Type B pancreatic cell (in vitro differentiated cells): ENCODE data around the gene KCNN3. TPM values are rescaled to one million over a fixed set of nuclear protein-coding genes. Genes with fewer than 3 reads are reported as not detected.

ENCODE experiments used
- DNase-seq: peaks from one replicate; pipeline ENCODE4 v3.0.0; 2021; ENCODE audit warnings: mixed read lengths; ENCODE audit not compliant: unreplicated experiment; ENCODE audit errors: extremely low spot score
- H3K27ac Mint-ChIP-seq: 2 replicates; pipeline ENCODE4 v1.8.0; 2021; ENCODE audit warnings: mild to moderate bottlenecking, mixed read lengths
- H3K27me3 Mint-ChIP-seq: 2 replicates; pipeline ENCODE4 v1.8.0; 2021; ENCODE audit warnings: mixed read lengths
- H3K36me3 Mint-ChIP-seq: 2 replicates; pipeline ENCODE4 v1.8.0; 2021; ENCODE audit warnings: mixed read lengths
- H3K4me1 Mint-ChIP-seq: one replicate; pipeline ENCODE4 v1.8.0; 2021; ENCODE audit warnings: mixed read lengths; ENCODE audit not compliant: unreplicated experiment
- H3K4me3 Mint-ChIP-seq: 2 replicates; pipeline ENCODE4 v1.8.0; 2021; ENCODE audit warnings: mild to moderate bottlenecking, mixed read lengths
- H3K9me3 Mint-ChIP-seq: 2 replicates; pipeline ENCODE4 v1.8.0; 2021; ENCODE audit warnings: mixed read lengths
- CTCF ChIP-seq: fragments of 200-600 bp; sonication (generic); conservative IDR thresholded peaks from 2 replicates; pipeline ENCODE4 v1.5.0; 2021; ENCODE audit warnings: antibody characterized with exemption, mild to moderate bottlenecking
- total RNA-seq: library from RNA; stranded (reverse); gene quantifications from 2 replicates; pipeline ENCODE4 v1.2.1, GENCODE V29; 2021; ENCODE audit warnings: low replicate concordance

The KCNN3 gene
- total RNA-seq, 1 donor from 2014 or later: 3.8 TPM

GRCh38 chr1:154711416-154711815 lies 158.7 kb downstream of the KCNN3 start:
- no peaks in the 10 kb centered on the region for H3K9me3 Mint-ChIP-seq
- H3K27me3 Mint-ChIP-seq: peaks cover 8% of the 10 kb centered on the region
- H3K36me3 Mint-ChIP-seq: no peaks in the 10 kb centered on the region
- H3K4me3 Mint-ChIP-seq: no peak overlapping the region
- DNase-seq: no peak
- TF ChIP-seq CTCF: no peak
- no peaks in the 10 kb centered on the region for H3K4me1 Mint-ChIP-seq
- no peak overlapping the region for H3K27ac Mint-ChIP-seq

- H3K27ac Mint-ChIP-seq: no peak overlapping the region
- no peaks in the 10 kb centered on the region for H3K9me3 Mint-ChIP-seq
- TF ChIP-seq CTCF: no peak
- no peaks in the 10 kb centered on the region for H3K36me3 Mint-ChIP-seq
- H3K27me3 Mint-ChIP-seq: peaks cover 11% of the 10 kb centered on the region
- DNase-seq: no peak
- H3K4me3 Mint-ChIP-seq: no peak overlapping the region
- H3K4me1 Mint-ChIP-seq: no peaks in the 10 kb centered on the region
Observed at GRCh38 chr1:154710106-154710505, 160.0 kb downstream of the KCNN3 start.

GRCh38 chr1:154707901-154708463 lies 162.1 kb downstream of the KCNN3 start:
- Mint-ChIP-seq H3K27ac (no peak overlapping the region), H3K4me3 (no peak overlapping the region), H3K36me3 (no peaks in the 10 kb centered on the region), H3K27me3 (peaks cover 11% of the 10 kb centered on the region), H3K4me1 (no peaks in the 10 kb centered on the region), H3K9me3 (no peaks in the 10 kb centered on the region)
- no peak for DNase-seq
- no peak for TF ChIP-seq CTCF

- no peak for TF ChIP-seq CTCF
- no peaks in the 10 kb centered on the region for H3K9me3 Mint-ChIP-seq
- no peak for DNase-seq
- H3K27me3 Mint-ChIP-seq: peaks cover 7% of the 10 kb centered on the region
- no peak overlapping the region for H3K4me3 Mint-ChIP-seq
- no peaks in the 10 kb centered on the region for H3K4me1 Mint-ChIP-seq
- no peak overlapping the region for H3K27ac Mint-ChIP-seq
- no peaks in the 10 kb centered on the region for H3K36me3 Mint-ChIP-seq
Observed at GRCh38 chr1:154706851-154707250, 163.2 kb downstream of the KCNN3 start.

GRCh38 chr1:154705544-154705943 lies 164.5 kb downstream of the KCNN3 start:
- H3K36me3 Mint-ChIP-seq: no peaks in the 10 kb centered on the region
- no peak overlapping the region for H3K27ac Mint-ChIP-seq
- no peak for TF ChIP-seq CTCF
- H3K27me3 Mint-ChIP-seq: peaks cover 7% of the 10 kb centered on the region
- H3K4me1 Mint-ChIP-seq: no peaks in the 10 kb centered on the region
- H3K4me3 Mint-ChIP-seq: no peak overlapping the region
- H3K9me3 Mint-ChIP-seq: no peaks in the 10 kb centered on the region
- DNase-seq: no peak

- no peaks in the 10 kb centered on the region for H3K9me3 Mint-ChIP-seq
- H3K36me3 Mint-ChIP-seq: no peaks in the 10 kb centered on the region
- H3K4me3 Mint-ChIP-seq: no peak overlapping the region
- no peak for DNase-seq
- peaks cover 7% of the 10 kb centered on the region for H3K27me3 Mint-ChIP-seq
- no peak overlapping the region for H3K27ac Mint-ChIP-seq
- no peak for TF ChIP-seq CTCF
- no peaks in the 10 kb centered on the region for H3K4me1 Mint-ChIP-seq
Observed at GRCh38 chr1:154703170-154703569, 166.9 kb downstream of the KCNN3 start.
